HG03378 (cell line): Measurements from ENCODE around the gene SCG5.
"Not testable (repeated sequence)": the region's sequence is repeated elsewhere in the genome, so short reads cannot be mapped to it uniquely, and the experiment has no call there.

ENCODE experiments used
- ATAC-seq: cut with Tn5 transposase; IDR thresholded peaks from one replicate; pipeline ENCODE4 v1.9.1; 2021; ENCODE audit warnings: mild to moderate bottlenecking, moderate library complexity; ENCODE audit not compliant: unreplicated experiment

The SCG5 gene

GRCh38 chr15:32641517-32642059 is at the start of gene SCG5:
Gene SCG5, plus strand, starts transcription at chr15:32641710. Its CDS starts 1,883 bp downstream, at chr15:32643593.
- no peak for ATAC-seq

- ATAC-seq = not testable (repeated sequence)
Observed at GRCh38 chr15:32593151-32593550, 48.4 kb upstream of the SCG5 start, which contains the start of gene GOLGA8N. Gene GOLGA8N, plus strand, starts transcription at chr15:32593456.

GRCh38 chr15:32609518-32609917 is 32.0 kb upstream of the SCG5 start:
- ATAC-seq = not testable (repeated sequence)

- peak; percentile 29 for ATAC-seq
Observed at GRCh38 chr15:32610719-32611118, 30.8 kb upstream of the SCG5 start.

GRCh38 chr15:32614712-32615050 is 26.8 kb upstream of the SCG5 start:
- peak; percentile 2 for ATAC-seq

GRCh38 chr15:32615051-32615870 is 26.2 kb upstream of the SCG5 start, which contains the start of gene ARHGAP11A:
Gene ARHGAP11A, plus strand, starts transcription at chr15:32615504. Its CDS starts 708 bp downstream, at chr15:32616212.
- peak; percentile 64 for ATAC-seq

GRCh38 chr15:32615871-32616426 is 25.6 kb upstream of the SCG5 start:
- ATAC-seq = not testable (repeated sequence)

GRCh38 chr15:32636410-32636809 is 5.1 kb upstream of the SCG5 start:
- no peak for ATAC-seq

- no peak for ATAC-seq
Observed at GRCh38 chr15:32636908-32637567, 4.5 kb upstream of the SCG5 start.

- ATAC-seq = no peak
Observed at GRCh38 chr15:32637704-32638103, 3.8 kb upstream of the SCG5 start.

GRCh38 chr15:32642667-32643435 is 1.3 kb downstream of the SCG5 start:
- ATAC-seq = no peak

GRCh38 chr15:32643907-32644445 is 2.5 kb downstream of the SCG5 start:
- ATAC-seq = no peak

- ATAC-seq = no peak
Observed at GRCh38 chr15:32646291-32646690, 4.8 kb downstream of the SCG5 start.

- ATAC-seq = no peak
Observed at GRCh38 chr15:32649342-32649741, 7.8 kb downstream of the SCG5 start.

GRCh38 chr15:32651229-32651837 is 9.8 kb downstream of the SCG5 start:
- no peak for ATAC-seq

GRCh38 chr15:32652178-32652577 is 10.7 kb downstream of the SCG5 start:
- ATAC-seq = no peak

GRCh38 chr15:32656091-32656490 is 14.6 kb downstream of the SCG5 start:
- ATAC-seq = no peak

- ATAC-seq = no peak
Observed at GRCh38 chr15:32656496-32656895, 15.0 kb downstream of the SCG5 start.

- ATAC-seq = peak; percentile 58
Observed at GRCh38 chr15:32657198-32657883, 15.8 kb downstream of the SCG5 start.
